DOHH2 (cell line): Measurements from ENCODE around the gene CTNNA2.

Source experiments
- H3F3A ChIP-seq: fragments of 200-600 bp; sonication (generic), shearing (Covaris generic); 2 replicates; pipeline ENCODE4 v1.6.0; 2016; ENCODE audit warnings: antibody characterized with exemption, mild to moderate bottlenecking; ENCODE audit not compliant: control insufficient read depth, insufficient read depth
- H3K27ac ChIP-seq: fragments of 200-600 bp; sonication (generic); 2 replicates; pipeline ENCODE4 v1.5.1; 2014; ENCODE audit warnings: low read depth, mild to moderate bottlenecking, low read length, moderate library complexity
- H3K27me3 ChIP-seq: fragments of 200-600 bp; sonication (generic); 2 replicates; pipeline ENCODE4 v1.6.1; 2014; ENCODE audit warnings: mild to moderate bottlenecking, low read length, mixed read lengths; ENCODE audit not compliant: control insufficient read depth
- H3K36me3 ChIP-seq: fragments of 200-600 bp; sonication (generic); 2 replicates; pipeline ENCODE4 v1.6.1; 2014; ENCODE audit warnings: mild to moderate bottlenecking, low read length, moderate library complexity, mixed read lengths; ENCODE audit not compliant: control insufficient read depth
- H3K4me1 ChIP-seq: fragments of 200-600 bp; sonication (generic); 2 replicates; pipeline ENCODE4 v1.6.1; 2014; ENCODE audit warnings: mild to moderate bottlenecking, low read length, mixed read lengths; ENCODE audit not compliant: control insufficient read depth
- H3K4me2 ChIP-seq: fragments of 200-600 bp; sonication (generic); 2 replicates; pipeline ENCODE4 v1.6.0; 2014; ENCODE audit warnings: mild to moderate bottlenecking, low read length, moderate library complexity
- H3K4me3 ChIP-seq: fragments of 200-600 bp; sonication (generic); 2 replicates; pipeline ENCODE4 v1.5.1; 2014; ENCODE audit warnings: mild to moderate bottlenecking, low read length, mixed read lengths
- H3K79me2 ChIP-seq: fragments of 200-600 bp; sonication (generic); 2 replicates; pipeline ENCODE4 v1.6.1; 2014; ENCODE audit warnings: mild to moderate bottlenecking, low read length, mixed read lengths; ENCODE audit not compliant: control insufficient read depth
- H3K9me2 ChIP-seq: fragments of 200-600 bp; sonication (generic); replicated peaks from 2 replicates; pipeline ENCODE4 v1.6.1; 2014; ENCODE audit warnings: mild to moderate bottlenecking, low read length, mixed read lengths; ENCODE audit not compliant: control insufficient read depth
- H3K9me3 ChIP-seq: fragments of 200-600 bp; sonication (generic); 2 replicates; pipeline ENCODE4 v1.6.1; 2014; ENCODE audit warnings: antibody characterized with exemption, low read length, mixed read lengths; ENCODE audit not compliant: control insufficient read depth, insufficient read depth
- H4K20me1 ChIP-seq: fragments of 200-600 bp; sonication (generic); 2 replicates; pipeline ENCODE4 v1.6.0; 2014; ENCODE audit warnings: low read depth, mild to moderate bottlenecking, antibody characterized with exemption, low read length, moderate library complexity; ENCODE audit not compliant: control insufficient read depth, insufficient read depth
- EZH2phosphoT487 ChIP-seq: fragments of 200-600 bp; sonication (generic); IDR thresholded peaks from 2 replicates; pipeline ENCODE4 v1.6.1; 2017; ENCODE audit warnings: borderline replicate concordance, mild to moderate bottlenecking, antibody characterized with exemption, low read length, moderate library complexity, mixed read lengths
- TF ChIP-seq, protein P1 (sequence below): fragments of 200-600 bp; sonication (generic); IDR thresholded peaks from one replicate; pipeline ENCODE4 v1.5.1; 2014; ENCODE audit warnings: antibody characterized with exemption, mild to moderate bottlenecking, low read depth, low read length; ENCODE audit not compliant: poor library complexity, severe bottlenecking

Gene CTNNA2

DNA sequence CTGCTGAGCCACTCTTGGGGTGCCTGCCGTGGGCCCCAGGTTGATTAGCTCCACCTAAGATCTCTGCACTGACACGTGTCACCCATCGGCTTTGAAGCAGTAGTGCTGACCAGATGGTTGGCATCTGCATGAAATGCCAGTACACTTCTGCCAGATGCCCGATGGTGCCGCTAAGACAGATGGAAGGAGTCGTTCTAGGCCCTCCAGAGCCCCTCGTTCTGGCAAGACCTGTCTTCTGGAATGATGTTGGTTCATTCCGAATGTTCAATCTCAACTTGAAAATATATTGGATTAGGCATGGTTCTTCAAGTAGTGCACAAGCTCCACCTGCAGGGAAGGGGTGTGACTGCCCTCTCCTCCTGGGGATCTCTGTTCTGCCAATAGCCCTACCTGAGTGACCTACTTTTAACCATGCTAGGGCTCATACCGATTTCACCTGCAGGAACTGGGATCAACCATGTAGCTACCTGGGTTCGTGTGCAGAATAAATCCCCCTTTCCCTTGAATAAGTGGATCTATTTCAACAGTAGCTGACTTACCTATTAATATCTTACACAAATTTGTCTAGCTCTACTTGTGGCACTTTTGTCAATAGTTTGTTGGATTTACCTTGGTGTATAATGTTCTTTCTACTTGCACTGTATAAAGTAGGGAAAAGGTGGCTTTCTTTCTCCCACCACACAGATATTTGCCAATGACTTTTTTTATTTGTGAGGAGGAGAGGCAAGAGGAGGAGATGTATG lies 342.6 kb downstream of the CTNNA2 start:
- Histone ChIP-seq H3K36me3 (no peaks in the 10 kb centered on the region), H3K9me2 (no peaks in the 10 kb centered on the region), H3F3A (no peaks in the 10 kb centered on the region), H3K27ac (no peak overlapping the region), H3K27me3 (no peaks in the 10 kb centered on the region), H3K79me2 (no peaks in the 10 kb centered on the region), H4K20me1 (no peaks in the 10 kb centered on the region), H3K9me3 (no peaks in the 10 kb centered on the region), H3K4me1 (no peaks in the 10 kb centered on the region), H3K4me2 (no peak overlapping the region), H3K4me3 (no peak overlapping the region)
- no peak for TF ChIP-seq EZH2phosphoT487
- TF ChIP-seq, protein P1, sequence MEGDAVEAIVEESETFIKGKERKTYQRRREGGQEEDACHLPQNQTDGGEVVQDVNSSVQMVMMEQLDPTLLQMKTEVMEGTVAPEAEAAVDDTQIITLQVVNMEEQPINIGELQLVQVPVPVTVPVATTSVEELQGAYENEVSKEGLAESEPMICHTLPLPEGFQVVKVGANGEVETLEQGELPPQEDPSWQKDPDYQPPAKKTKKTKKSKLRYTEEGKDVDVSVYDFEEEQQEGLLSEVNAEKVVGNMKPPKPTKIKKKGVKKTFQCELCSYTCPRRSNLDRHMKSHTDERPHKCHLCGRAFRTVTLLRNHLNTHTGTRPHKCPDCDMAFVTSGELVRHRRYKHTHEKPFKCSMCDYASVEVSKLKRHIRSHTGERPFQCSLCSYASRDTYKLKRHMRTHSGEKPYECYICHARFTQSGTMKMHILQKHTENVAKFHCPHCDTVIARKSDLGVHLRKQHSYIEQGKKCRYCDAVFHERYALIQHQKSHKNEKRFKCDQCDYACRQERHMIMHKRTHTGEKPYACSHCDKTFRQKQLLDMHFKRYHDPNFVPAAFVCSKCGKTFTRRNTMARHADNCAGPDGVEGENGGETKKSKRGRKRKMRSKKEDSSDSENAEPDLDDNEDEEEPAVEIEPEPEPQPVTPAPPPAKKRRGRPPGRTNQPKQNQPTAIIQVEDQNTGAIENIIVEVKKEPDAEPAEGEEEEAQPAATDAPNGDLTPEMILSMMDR: no peak

DNA sequence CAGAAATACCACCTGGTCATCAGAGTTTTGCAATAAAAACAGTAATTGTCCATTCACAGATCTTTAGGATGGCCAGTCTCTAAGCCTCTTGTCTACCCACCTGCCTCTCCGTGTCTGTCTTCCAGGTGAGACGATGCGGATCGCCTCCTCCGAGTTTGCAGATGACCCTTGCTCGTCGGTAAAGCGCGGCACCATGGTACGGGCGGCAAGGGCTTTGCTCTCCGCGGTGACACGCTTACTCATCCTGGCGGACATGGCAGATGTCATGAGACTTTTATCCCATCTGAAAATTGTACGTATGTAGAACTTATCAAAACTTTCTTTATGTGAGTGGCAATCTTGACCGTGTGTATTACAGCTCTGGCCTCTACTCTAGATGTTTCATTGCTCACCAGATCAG lies 345.0 kb downstream of the CTNNA2 start:
- Histone ChIP-seq H3K36me3 (no peaks in the 10 kb centered on the region), H3K9me2 (no peaks in the 10 kb centered on the region), H3F3A (no peaks in the 10 kb centered on the region), H3K79me2 (no peaks in the 10 kb centered on the region), H3K27ac (no peak overlapping the region), H3K4me1 (no peaks in the 10 kb centered on the region), H3K27me3 (no peaks in the 10 kb centered on the region), H3K9me3 (no peaks in the 10 kb centered on the region), H3K4me2 (no peak overlapping the region), H3K4me3 (no peak overlapping the region), H4K20me1 (no peaks in the 10 kb centered on the region)
- TF ChIP-seq, protein P1: no peak
- no peak for TF ChIP-seq EZH2phosphoT487

DNA sequence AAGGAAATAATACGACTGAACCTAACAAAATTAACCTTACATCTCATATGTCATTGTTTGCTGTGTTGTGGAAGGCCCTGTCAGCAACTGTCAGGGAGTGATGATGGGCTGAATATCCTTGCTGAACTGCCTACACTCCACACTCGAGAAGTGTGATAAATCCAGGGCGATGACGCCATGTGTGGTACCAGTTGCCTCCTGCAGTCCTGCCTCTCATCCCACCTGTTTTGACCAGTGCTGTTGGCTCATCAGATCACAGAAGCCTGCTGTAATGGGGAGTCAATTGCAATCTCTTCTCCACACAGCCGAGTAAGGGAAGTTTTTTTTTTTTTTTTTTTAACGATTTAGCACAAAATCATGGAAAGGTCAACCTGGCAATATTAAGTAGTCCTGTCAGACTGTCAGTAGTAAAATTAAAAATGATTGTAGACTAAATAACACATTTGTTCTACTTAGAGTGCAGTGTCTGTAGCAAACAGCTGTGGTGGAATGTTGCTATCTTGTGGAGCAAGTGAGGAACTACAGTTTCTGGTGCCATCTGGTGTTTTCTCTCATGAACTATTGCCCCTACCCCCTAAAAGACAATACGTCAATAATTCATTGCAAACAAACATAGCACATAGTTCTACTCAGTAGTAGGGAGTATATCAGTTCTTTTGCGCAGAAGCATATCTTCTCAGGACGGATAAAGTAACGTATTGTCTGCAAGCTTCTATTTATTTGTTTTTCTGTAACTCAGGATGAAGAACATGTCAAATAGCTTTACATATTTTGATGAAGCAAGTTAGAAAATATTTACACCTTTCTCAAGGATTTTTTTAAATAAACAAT lies 347.6 kb downstream of the CTNNA2 start:
- H3K4me3 ChIP-seq: no peak overlapping the region
- no peaks in the 10 kb centered on the region for H3K9me2 ChIP-seq
- no peaks in the 10 kb centered on the region for H3K4me1 ChIP-seq
- no peaks in the 10 kb centered on the region for H3F3A ChIP-seq
- H3K27ac ChIP-seq: no peak overlapping the region
- TF ChIP-seq, protein P1: peak; percentile 17
- no peak for TF ChIP-seq EZH2phosphoT487
- H3K36me3 ChIP-seq: no peaks in the 10 kb centered on the region
- H4K20me1 ChIP-seq: no peaks in the 10 kb centered on the region
- H3K27me3 ChIP-seq: no peaks in the 10 kb centered on the region
- H3K4me2 ChIP-seq: no peak overlapping the region
- no peaks in the 10 kb centered on the region for H3K79me2 ChIP-seq
- H3K9me3 ChIP-seq: no peaks in the 10 kb centered on the region
